Esophagus (tissue), 2 donors: ENCODE measurements around the gene TBATA. TPM values are rescaled to one million over a fixed set of nuclear protein-coding genes. Genes with fewer than 3 reads are reported as not detected.

Experiments used
- H3K27ac ChIP-seq, 2 donors: one replicate each; pipeline ENCODE4 v1.5.1; 2013; ENCODE audit warnings: low read depth in 2 of 2, mild to moderate bottlenecking in 2 of 2, inconsistent platforms in 1 of 2, low read length in 1 of 2, moderate library complexity in 1 of 2
- H3K27me3 ChIP-seq, 2 donors: one replicate each; pipeline ENCODE4 v1.6.1; 2013; ENCODE audit warnings: low read length in 2 of 2, control low read depth in 1 of 2, mild to moderate bottlenecking in 1 of 2; ENCODE audit not compliant: insufficient read depth in 2 of 2, control insufficient read depth in 1 of 2
- H3K36me3 ChIP-seq, 2 donors: one replicate each; pipeline ENCODE4 v1.6.1; 2013; ENCODE audit warnings: low read length in 1 of 2; ENCODE audit not compliant: control insufficient read depth in 2 of 2, insufficient read depth in 2 of 2
- H3K4me1 ChIP-seq, 2 donors: one replicate each; pipeline ENCODE4 v1.6.1; 2013; ENCODE audit warnings: low read length in 1 of 2; ENCODE audit not compliant: control insufficient read depth in 2 of 2, insufficient read depth in 2 of 2
- H3K4me3 ChIP-seq, 2 donors: one replicate each; pipeline ENCODE4 v1.5.1; 2013; ENCODE audit warnings: low read length in 2 of 2, mild to moderate bottlenecking in 2 of 2, low read depth in 1 of 2, moderate library complexity in 1 of 2
- H3K9me3 ChIP-seq, 2 donors: one replicate each; pipeline ENCODE4 v1.6.1; 2013; ENCODE audit warnings: mild to moderate bottlenecking in 2 of 2, low read depth in 1 of 2, low read length in 1 of 2, moderate library complexity in 1 of 2; ENCODE audit not compliant: control insufficient read depth in 2 of 2, insufficient read depth in 1 of 2
- WGBS, 2 donors: extraction: QIAGEN DNeasy Blood & Tissue Kit; methylation state at CpG; one replicate each; pipeline ENCODE4 v1.1.7; 2013; 5-methylcytosine and 5-hydroxymethylcytosine counted together
- polyA plus RNA-seq, 2 donors: library from polyadenylated mRNA; stranded (reverse); fragments of 200-250 nt; gene quantifications; one replicate each; pipeline ENCODE4 v1.2.3, GENCODE V29; 2013
- donor health status: healthy with polysubstance abuse.
- donor health status: Bipolar disorder and iron deficiency.

TBATA gene
- polyA plus RNA-seq, 2 donors: not detected

GRCh38 chr10:70809726-70810125 lies 24.5 kb upstream of the TBATA start:
- Histone ChIP-seq H3K9me3 (no peaks in the 10 kb centered on the region), H3K27ac (peak overlapping the region in 1 of 2 donors; percentile 48), H3K4me3 (no peak overlapping the region), H3K36me3 (no peaks in the 10 kb centered on the region), H3K4me1 (peaks cover 3 to 10% of the 10 kb centered on the region in 2 donors), H3K27me3 (no peaks in the 10 kb centered on the region)
- WGBS, 2 donors: 92% methylated on average over 2 of the region's 2 CpGs

- Histone ChIP-seq H3K4me3 (no peak overlapping the region), H3K36me3 (no peaks in the 10 kb centered on the region), H3K4me1 (peaks cover 3 to 10% of the 10 kb centered on the region in 2 donors), H3K27ac (peak overlapping the region; percentile 26 to 76), H3K27me3 (no peaks in the 10 kb centered on the region), H3K9me3 (no peaks in the 10 kb centered on the region)
- WGBS, 2 donors: 73 to 76% methylated on average over 6 of the region's 6 CpGs
These were observed 23.9 kb upstream of the TBATA start for GRCh38 chr10:70809011-70809611.

- Histone ChIP-seq H3K4me3 (no peak overlapping the region), H3K27me3 (no peaks in the 10 kb centered on the region), H3K27ac (no peak overlapping the region), H3K36me3 (no peaks in the 10 kb centered on the region), H3K9me3 (no peaks in the 10 kb centered on the region), H3K4me1 (peaks cover 3 to 10% of the 10 kb centered on the region in 2 donors)
- WGBS, 2 donors: 79 to 91% methylated on average over 3 of the region's 3 CpGs
These were observed 22.4 kb upstream of the TBATA start for GRCh38 chr10:70807556-70807955.

- Histone ChIP-seq H3K27me3 (no peaks in the 10 kb centered on the region), H3K27ac (no peak overlapping the region), H3K9me3 (no peaks in the 10 kb centered on the region), H3K36me3 (no peaks in the 10 kb centered on the region), H3K4me3 (no peak overlapping the region), H3K4me1 (peaks cover 3 to 10% of the 10 kb centered on the region in 2 donors)
- WGBS, 2 donors: 96 to 100% methylated on average over 1 of the region's 1 CpG
These were observed 21.7 kb upstream of the TBATA start for GRCh38 chr10:70806841-70807240.

- H3K4me3 ChIP-seq: no peak overlapping the region
- 95 to 96% methylated on average over 3 of the region's 3 CpGs for WGBS, 2 donors
- H3K4me1 ChIP-seq: peaks cover 3 to 10% of the 10 kb centered on the region in 2 donors
- no peaks in the 10 kb centered on the region for H3K9me3 ChIP-seq
- peak overlapping the region; percentile 45 to 72 for H3K27ac ChIP-seq
- no peaks in the 10 kb centered on the region for H3K27me3 ChIP-seq
- H3K36me3 ChIP-seq: no peaks in the 10 kb centered on the region
These were observed 20.5 kb upstream of the TBATA start for GRCh38 chr10:70805619-70806215.

GRCh38 chr10:70804421-70804808 lies 19.2 kb upstream of the TBATA start:
- Histone ChIP-seq H3K27ac (peak overlapping the region; percentile 75 to 79), H3K4me1 (peaks cover 3 to 10% of the 10 kb centered on the region in 2 donors), H3K9me3 (no peaks in the 10 kb centered on the region), H3K4me3 (no peak overlapping the region), H3K27me3 (no peaks in the 10 kb centered on the region), H3K36me3 (no peaks in the 10 kb centered on the region)
- WGBS, 2 donors: 42 to 54% methylated on average over 2 of the region's 2 CpGs

GRCh38 chr10:70803775-70804420 lies 18.7 kb upstream of the TBATA start:
- H3K27ac ChIP-seq: peak overlapping the region; percentile 75 to 79
- H3K36me3 ChIP-seq: no peaks in the 10 kb centered on the region
- no peaks in the 10 kb centered on the region for H3K9me3 ChIP-seq
- WGBS, 2 donors: 44 to 65% methylated on average over 2 of the region's 2 CpGs
- no peaks in the 10 kb centered on the region for H3K27me3 ChIP-seq
- H3K4me3 ChIP-seq: no peak overlapping the region
- H3K4me1 ChIP-seq: peaks cover 2 to 9% of the 10 kb centered on the region in 2 donors

GRCh38 chr10:70801854-70802253 lies 16.7 kb upstream of the TBATA start:
- Histone ChIP-seq H3K36me3 (no peaks in the 10 kb centered on the region), H3K27ac (no peak overlapping the region), H3K4me3 (no peak overlapping the region), H3K4me1 (peaks cover 0 to 11% of the 10 kb centered on the region in 2 donors), H3K9me3 (no peaks in the 10 kb centered on the region), H3K27me3 (no peaks in the 10 kb centered on the region)
- 65 to 92% methylated on average over 1 of the region's 1 CpG for WGBS, 2 donors

GRCh38 chr10:70799124-70799523 lies 13.9 kb upstream of the TBATA start:
- no peaks in the 10 kb centered on the region for H3K9me3 ChIP-seq
- H3K4me3 ChIP-seq: no peak overlapping the region
- no peak overlapping the region for H3K27ac ChIP-seq
- WGBS, 2 donors: 66 to 77% methylated on average over 5 of the region's 5 CpGs
- no peaks in the 10 kb centered on the region for H3K36me3 ChIP-seq
- no peaks in the 10 kb centered on the region for H3K27me3 ChIP-seq
- peaks cover 0 to 3% of the 10 kb centered on the region in 2 donors for H3K4me1 ChIP-seq
